Measurements from ENCODE around the gene EDEM2.

GRCh38 chr20:35077872-35078271 is 69.3 kb downstream of the EDEM2 start:
- TF ChIP-seq REST (IDR thresholded peaks at IDR 0.05; ENCODE audit: insufficient read depth in 1 of 2, low read depth in 2 of 2, low read length in 1 of 2) (no peak), POLR2AphosphoS5 (IDR thresholded peaks at IDR 0.05; ENCODE audit: low read depth, low read length) (no peak), CTCF (IDR thresholded peaks at IDR 0.05) (no peak)

Data from Panc1 (cell line).